Right atrium auricular region (tissue), 2 donors: ENCODE results near the gene HDAC9. TPM values are rescaled to one million over a fixed set of nuclear protein-coding genes. Genes with fewer than 3 reads are reported as not detected.

Source experiments
- DNase-seq: peaks from one replicate; pipeline ENCODE4 v3.0.0-alpha.2; 2019; ENCODE audit warnings: low spot score
- H3K27ac ChIP-seq, 2 donors: fragments of 200-600 bp; sonication (generic); 1 replicate in 1 of 2; 2 replicates in 1 of 2; pipeline ENCODE4 v1.5.1; 2016 to 2019
- H3K27me3 ChIP-seq, 2 donors: fragments of 200-600 bp; sonication (generic); one replicate each; pipeline versions ENCODE4 v1.5.1 to v1.6.0; 2017 to 2019
- H3K36me3 ChIP-seq: fragments of 200-600 bp; sonication (generic); one replicate; pipeline ENCODE4 v1.5.1; 2016
- H3K4me1 ChIP-seq, 2 donors: fragments of 200-600 bp; sonication (generic); one replicate each; pipeline versions ENCODE4 v1.5.1 to v1.6.0; 2017 to 2019
- H3K4me3 ChIP-seq, 2 donors: fragments of 200-600 bp; sonication (generic); 1 replicate in 1 of 2; 2 replicates in 1 of 2; pipeline ENCODE4 v1.5.1; 2017 to 2019; ENCODE audit warnings: mild to moderate bottlenecking in 1 of 2, moderate library complexity in 1 of 2
- H3K9me3 ChIP-seq, 2 donors: fragments of 200-600 bp; sonication (generic); one replicate each; pipeline ENCODE4 v1.5.1; 2019
- total RNA-seq, 2 donors: library from RNA; depleted of rRNA; stranded (reverse); fragments of >200 nt; gene quantifications; one replicate each; pipeline ENCODE4 v1.1.0, GENCODE V29; 2016
- TF ChIP-seq, protein P1 (sequence below), 2 donors: fragments of 200-600 bp; sonication (generic); IDR thresholded peaks; one replicate each; pipeline ENCODE4 v1.5.1; 2019; ENCODE audit warnings: antibody characterized with exemption in 2 of 2

The HDAC9 gene
- total RNA-seq, 2 donors from 2014 or later = 16.6 to 28.0 TPM

DNA sequence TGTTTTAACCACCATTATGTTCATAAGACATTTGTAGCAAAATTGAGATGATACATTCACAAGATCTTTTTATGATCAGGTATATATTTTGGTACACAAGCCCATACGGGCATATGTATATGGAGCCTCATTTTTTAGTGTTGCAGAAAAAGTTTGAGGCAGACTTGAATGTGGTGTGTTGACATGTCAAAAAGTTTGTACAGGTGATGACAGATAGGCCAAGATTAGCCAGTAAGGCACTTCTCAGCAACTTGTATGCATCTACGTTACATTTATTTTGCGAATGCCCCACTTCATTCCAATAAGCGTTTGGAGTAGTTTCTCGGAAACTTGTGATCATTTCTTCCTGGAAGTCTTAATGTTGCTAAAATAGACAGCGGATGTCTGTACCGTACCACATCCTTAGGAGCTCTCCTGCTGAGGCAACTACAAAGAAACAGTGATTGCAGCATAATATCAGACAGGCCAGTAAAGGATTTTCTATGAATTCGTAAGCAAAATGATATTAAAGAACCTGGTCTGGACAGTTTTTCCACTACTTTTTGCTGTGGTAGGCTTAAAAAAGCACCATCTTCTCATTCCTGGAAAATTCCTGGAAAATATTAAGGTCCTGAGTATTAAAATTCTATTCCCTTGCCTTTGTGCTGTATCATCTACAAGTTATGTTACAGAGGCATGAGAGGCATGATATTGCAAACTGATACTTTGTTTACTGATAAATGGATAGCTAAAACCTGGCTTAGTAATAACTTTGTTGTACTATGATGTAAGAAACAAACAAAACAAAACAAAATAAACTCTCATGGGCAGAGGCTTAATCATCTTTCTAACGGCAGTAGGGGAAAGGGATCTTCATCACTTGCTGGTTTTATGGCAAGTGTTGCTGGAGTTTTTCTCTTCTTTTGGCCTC is 153.6 kb downstream of the HDAC9 start:
- H3K27ac ChIP-seq = no peak overlapping the region
- DNase-seq = no peak
- TF ChIP-seq, protein P1, sequence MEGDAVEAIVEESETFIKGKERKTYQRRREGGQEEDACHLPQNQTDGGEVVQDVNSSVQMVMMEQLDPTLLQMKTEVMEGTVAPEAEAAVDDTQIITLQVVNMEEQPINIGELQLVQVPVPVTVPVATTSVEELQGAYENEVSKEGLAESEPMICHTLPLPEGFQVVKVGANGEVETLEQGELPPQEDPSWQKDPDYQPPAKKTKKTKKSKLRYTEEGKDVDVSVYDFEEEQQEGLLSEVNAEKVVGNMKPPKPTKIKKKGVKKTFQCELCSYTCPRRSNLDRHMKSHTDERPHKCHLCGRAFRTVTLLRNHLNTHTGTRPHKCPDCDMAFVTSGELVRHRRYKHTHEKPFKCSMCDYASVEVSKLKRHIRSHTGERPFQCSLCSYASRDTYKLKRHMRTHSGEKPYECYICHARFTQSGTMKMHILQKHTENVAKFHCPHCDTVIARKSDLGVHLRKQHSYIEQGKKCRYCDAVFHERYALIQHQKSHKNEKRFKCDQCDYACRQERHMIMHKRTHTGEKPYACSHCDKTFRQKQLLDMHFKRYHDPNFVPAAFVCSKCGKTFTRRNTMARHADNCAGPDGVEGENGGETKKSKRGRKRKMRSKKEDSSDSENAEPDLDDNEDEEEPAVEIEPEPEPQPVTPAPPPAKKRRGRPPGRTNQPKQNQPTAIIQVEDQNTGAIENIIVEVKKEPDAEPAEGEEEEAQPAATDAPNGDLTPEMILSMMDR (IDR thresholded peaks at IDR 0.05) = no peak
- no peaks in the 10 kb centered on the region for H3K9me3 ChIP-seq
- H3K27me3 ChIP-seq = no peaks in the 10 kb centered on the region
- no peaks in the 10 kb centered on the region for H3K36me3 ChIP-seq
- no peaks in the 10 kb centered on the region for H3K4me1 ChIP-seq
- no peak overlapping the region for H3K4me3 ChIP-seq

DNA sequence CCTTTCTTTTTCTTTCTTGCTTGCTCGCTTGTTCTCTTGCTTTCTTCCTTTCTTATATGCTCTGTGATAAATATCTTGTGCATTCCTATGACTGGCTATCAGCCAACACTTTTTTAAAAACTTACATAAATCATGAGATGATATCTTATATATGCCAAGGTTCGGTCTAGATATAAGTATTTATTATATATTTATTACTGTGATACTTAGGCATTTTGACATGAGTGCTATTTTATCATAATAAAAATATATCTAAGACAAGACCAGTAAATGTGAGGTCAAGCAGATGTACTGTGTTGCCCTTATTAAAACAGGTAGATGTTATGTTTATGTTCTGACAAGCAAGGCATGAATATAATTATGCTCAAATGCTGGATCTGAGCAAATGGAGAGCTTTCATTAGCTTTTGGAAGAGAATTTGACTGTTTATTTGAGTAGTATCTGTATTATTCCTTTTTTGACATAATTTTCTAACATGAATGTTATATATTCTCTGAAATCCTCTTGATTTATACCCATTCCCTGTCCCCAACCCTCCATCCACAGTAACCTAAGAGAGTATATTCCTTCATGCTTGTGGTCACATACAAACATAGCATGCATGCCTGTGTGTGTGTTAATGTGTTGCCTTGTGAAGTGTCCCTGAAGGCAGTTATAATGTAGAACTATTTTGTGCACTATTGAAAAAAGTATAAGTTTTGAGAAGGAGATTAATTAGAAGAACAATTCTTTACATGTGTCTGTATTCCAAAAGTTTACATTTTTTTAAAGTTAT is 158.0 kb downstream of the HDAC9 start:
- Histone ChIP-seq H3K9me3 (no peaks in the 10 kb centered on the region), H3K27me3 (no peaks in the 10 kb centered on the region), H3K4me1 (no peaks in the 10 kb centered on the region), H3K4me3 (no peak overlapping the region), H3K36me3 (no peaks in the 10 kb centered on the region), H3K27ac (no peak overlapping the region)
- DNase-seq = no peak
- TF ChIP-seq, protein P1 (IDR thresholded peaks at IDR 0.05) = no peak

DNA sequence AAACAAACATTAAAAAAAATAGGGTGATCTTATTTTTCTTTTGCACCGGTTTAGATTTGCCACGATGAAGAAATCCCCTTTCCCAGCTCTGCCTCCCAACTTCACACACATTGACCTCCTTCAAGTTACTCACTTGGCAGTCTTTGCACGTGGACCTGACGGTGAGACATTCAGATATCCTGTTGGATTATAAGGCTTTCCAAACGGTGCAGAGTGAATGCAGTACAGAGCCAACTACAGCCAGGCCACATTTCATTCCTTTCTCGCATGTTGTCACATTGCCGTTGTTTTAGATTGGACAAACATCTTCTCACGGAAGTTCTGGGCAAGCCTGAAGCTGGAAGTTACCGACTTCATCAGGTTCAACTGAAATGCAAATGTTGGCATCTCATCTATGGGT is 159.2 kb downstream of the HDAC9 start:
- H3K4me3 ChIP-seq = no peak overlapping the region
- TF ChIP-seq, protein P1 (IDR thresholded peaks at IDR 0.05) = no peak
- DNase-seq = no peak
- H3K27me3 ChIP-seq = no peaks in the 10 kb centered on the region
- no peaks in the 10 kb centered on the region for H3K9me3 ChIP-seq
- H3K4me1 ChIP-seq = no peaks in the 10 kb centered on the region
- no peaks in the 10 kb centered on the region for H3K36me3 ChIP-seq
- no peak overlapping the region for H3K27ac ChIP-seq

DNA sequence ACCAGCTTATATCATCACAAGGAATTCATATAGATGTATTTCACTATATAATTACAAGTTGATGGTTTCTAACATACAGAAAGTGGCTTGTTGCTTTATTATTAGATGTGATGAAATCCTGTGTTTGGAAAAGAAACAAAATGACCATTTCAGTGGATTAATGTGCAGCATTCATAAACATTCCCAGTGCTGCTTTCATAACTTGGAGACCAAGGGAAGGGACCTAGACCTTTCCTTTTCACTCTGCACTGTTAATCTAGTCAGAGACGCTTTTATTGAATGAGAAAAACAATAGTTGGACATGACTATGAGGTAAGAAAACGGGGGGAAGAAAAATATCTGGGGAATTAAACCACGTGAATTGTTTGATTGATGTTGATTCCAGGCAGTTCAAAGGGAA is 160.0 kb downstream of the HDAC9 start:
- TF ChIP-seq, protein P1 (IDR thresholded peaks at IDR 0.05) = no peak
- no peak overlapping the region for H3K4me3 ChIP-seq
- no peak overlapping the region for H3K27ac ChIP-seq
- no peaks in the 10 kb centered on the region for H3K36me3 ChIP-seq
- no peaks in the 10 kb centered on the region for H3K27me3 ChIP-seq
- DNase-seq = no peak
- H3K4me1 ChIP-seq = no peaks in the 10 kb centered on the region
- H3K9me3 ChIP-seq = no peaks in the 10 kb centered on the region

DNA sequence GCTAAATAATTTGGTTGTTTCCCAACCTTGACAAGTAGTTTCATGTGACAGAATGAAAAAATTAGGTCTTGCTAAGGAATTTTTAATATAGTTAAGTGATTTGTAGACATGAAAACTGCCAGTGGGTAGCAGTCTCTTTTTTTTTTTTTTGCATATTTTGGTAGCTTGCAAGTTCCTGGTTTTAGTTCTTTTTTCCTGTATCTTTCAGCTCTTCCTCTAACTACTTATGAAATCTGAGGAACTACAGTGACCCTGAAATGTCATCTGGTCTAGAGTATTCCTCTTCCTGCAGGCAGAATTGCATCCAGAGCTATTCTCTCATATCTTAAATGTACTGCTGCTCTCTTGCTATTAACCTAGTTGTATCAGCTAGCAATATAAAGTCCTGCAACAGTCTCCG is 160.4 kb downstream of the HDAC9 start:
- DNase-seq = no peak
- Histone ChIP-seq H3K27ac (no peak overlapping the region), H3K36me3 (no peaks in the 10 kb centered on the region), H3K9me3 (no peaks in the 10 kb centered on the region), H3K4me1 (no peaks in the 10 kb centered on the region), H3K27me3 (no peaks in the 10 kb centered on the region), H3K4me3 (no peak overlapping the region)
- TF ChIP-seq, protein P1 (IDR thresholded peaks at IDR 0.05) = no peak
